ENCODE measurements around the gene RPL10A. TPM values are rescaled to one million over a fixed set of nuclear protein-coding genes. Genes with fewer than 3 reads are reported as not detected.
"Not testable (repeated sequence)": the region's sequence is repeated elsewhere in the genome, so short reads cannot be mapped to it uniquely, and the experiment has no call there.

Gene RPL10A
- total RNA-seq, 2 experiments from 2014 or later, result 2,437 to 2,507 TPM

GRCh38 chr6:35511562-35511941, 43.4 kb downstream of the RPL10A start:
- CTCF ChIA-PET, result interaction anchor here (1.2 kb wide), 1 partner anchor 11 kb away, joined by 3 read pairs; no protein-coding TSS in a partner anchor
- H3K36me3 Mint-ChIP-seq (ENCODE audit: low read depth), result no peaks in the 10 kb centered on the region
- no peak overlapping the region for H3K4me3 Mint-ChIP-seq
- no peaks in the 10 kb centered on the region for H3K9me3 Mint-ChIP-seq
- H3K4me1 Mint-ChIP-seq (ENCODE audit: low read depth), result no peaks in the 10 kb centered on the region
- DNase-seq, result no peak
- intact Hi-C loops (cut with micrococcal nuclease), result no loop called here
- no peak overlapping the region for H3K27ac Mint-ChIP-seq
- H3K27me3 Mint-ChIP-seq (ENCODE audit: low read depth), result peaks cover 7% of the 10 kb centered on the region

GRCh38 chr6:35512006-35512405, 43.8 kb downstream of the RPL10A start:
- H3K4me1 Mint-ChIP-seq (ENCODE audit: low read depth), result no peaks in the 10 kb centered on the region
- intact Hi-C loops (cut with micrococcal nuclease), result no loop called here
- H3K27me3 Mint-ChIP-seq (ENCODE audit: low read depth), result peaks cover 7% of the 10 kb centered on the region
- H3K4me3 Mint-ChIP-seq, result no peak overlapping the region
- DNase-seq, result no peak
- CTCF ChIA-PET, result interaction anchor here (1.2 kb wide), 1 partner anchor 11 kb away, joined by 3 read pairs; no protein-coding TSS in a partner anchor
- H3K9me3 Mint-ChIP-seq, result no peaks in the 10 kb centered on the region
- H3K27ac Mint-ChIP-seq, result no peak overlapping the region
- no peaks in the 10 kb centered on the region for H3K36me3 Mint-ChIP-seq (ENCODE audit: low read depth)

- CTCF ChIA-PET, result no interaction called here
- no peak for DNase-seq
- Mint-ChIP-seq H3K27ac (no peak within 1 kb of the TSS), H3K4me1 (ENCODE audit: low read depth) (no peaks in the 10 kb centered on the region), H3K4me3 (no peak within 1 kb of the TSS), H3K36me3 (ENCODE audit: low read depth) (no peaks in the 10 kb centered on the region), H3K9me3 (no peaks in the 10 kb centered on the region), H3K27me3 (ENCODE audit: low read depth) (peaks cover 7% of the 10 kb centered on the region)
- intact Hi-C loops (cut with micrococcal nuclease), result no loop called here
Measured at GRCh38 chr6:35512740-35513139, 44.5 kb downstream of the RPL10A start, which contains the start of gene TULP1. TSS of gene TULP1 (minus strand) at chr6:35512896. CDS start at chr6:35512858, 38 bp downstream.

GRCh38 chr6:35514587-35514986, 46.4 kb downstream of the RPL10A start:
- CTCF ChIA-PET, result interaction anchor here (0.6 to 1.3 kb wide), 3 partner anchors 39 to 280 kb away, joined by 3 to 7 read pairs (median 4); no protein-coding TSS in a partner anchor
- Mint-ChIP-seq H3K36me3 (ENCODE audit: low read depth) (no peaks in the 10 kb centered on the region), H3K4me3 (no peak overlapping the region), H3K27ac (no peak overlapping the region), H3K27me3 (ENCODE audit: low read depth) (peaks cover 7% of the 10 kb centered on the region), H3K4me1 (ENCODE audit: low read depth) (no peaks in the 10 kb centered on the region), H3K9me3 (no peaks in the 10 kb centered on the region)
- no peak for DNase-seq
- intact Hi-C loops (cut with micrococcal nuclease), result no loop called here

- DNase-seq; H3K4me1 Mint-ChIP-seq (ENCODE audit: low read depth); H3K9me3 Mint-ChIP-seq; H3K4me3 Mint-ChIP-seq; H3K27me3 Mint-ChIP-seq (ENCODE audit: low read depth); H3K36me3 Mint-ChIP-seq (ENCODE audit: low read depth); intact Hi-C loops (cut with micrococcal nuclease); H3K27ac Mint-ChIP-seq; CTCF ChIA-PET: not testable (repeated sequence)
Measured at GRCh38 chr6:35515939-35516338, 47.7 kb downstream of the RPL10A start.

GRCh38 chr6:35516712-35517111, 48.5 kb downstream of the RPL10A start:
- Mint-ChIP-seq H3K27me3 (ENCODE audit: low read depth) (no peaks in the 10 kb centered on the region), H3K4me1 (ENCODE audit: low read depth) (no peaks in the 10 kb centered on the region), H3K4me3 (no peak overlapping the region), H3K27ac (no peak overlapping the region), H3K9me3 (no peaks in the 10 kb centered on the region), H3K36me3 (ENCODE audit: low read depth) (no peaks in the 10 kb centered on the region)
- intact Hi-C loops (cut with micrococcal nuclease), result no loop called here
- CTCF ChIA-PET, result interaction anchor here (0.6 to 1.3 kb wide), 3 partner anchors 46 to 221 kb away, joined by 3 to 4 read pairs (median 4); no protein-coding TSS in a partner anchor
- no peak for DNase-seq

GRCh38 chr6:35517978-35518377, 49.8 kb downstream of the RPL10A start:
- H3K4me1 Mint-ChIP-seq (ENCODE audit: low read depth); H3K27me3 Mint-ChIP-seq (ENCODE audit: low read depth); intact Hi-C loops (cut with micrococcal nuclease); DNase-seq; H3K36me3 Mint-ChIP-seq (ENCODE audit: low read depth); H3K27ac Mint-ChIP-seq; H3K4me3 Mint-ChIP-seq; H3K9me3 Mint-ChIP-seq: not testable (repeated sequence)
- CTCF ChIA-PET, result interaction anchor here (0.6 to 9.9 kb wide), 4 partner anchors 30 to 220 kb away, joined by 3 to 117 read pairs (median 3); partner anchors contain the start of gene ARMC12

GRCh38 chr6:35518566-35519312, 50.5 kb downstream of the RPL10A start:
- Mint-ChIP-seq H3K4me1 (ENCODE audit: low read depth) (peaks cover 5% of the 10 kb centered on the region), H3K36me3 (ENCODE audit: low read depth) (no peaks in the 10 kb centered on the region), H3K9me3 (no peaks in the 10 kb centered on the region), H3K27me3 (ENCODE audit: low read depth) (no peaks in the 10 kb centered on the region), H3K27ac (no peak overlapping the region), H3K4me3 (no peak overlapping the region)
- CTCF ChIA-PET, result interaction anchor here (9.9 kb wide), 1 partner anchor 219 kb away, joined by 117 read pairs; the partner anchor contains the start of gene ARMC12
- intact Hi-C loops (cut with micrococcal nuclease), result no loop called here
- DNase-seq, result no peak

- intact Hi-C loops (cut with micrococcal nuclease), result loop anchor here (5.0 to 10.0 kb wide), 3 partner anchors 48 to 575 kb away; no protein-coding TSS in a partner anchor
Measured at GRCh38 chr6:35519313-35520015, 51.3 kb downstream of the RPL10A start.

More at GRCh38 chr6:35519313-35520015, 51.3 kb downstream of the RPL10A start:
- H3K9me3 Mint-ChIP-seq, result no peaks in the 10 kb centered on the region
- H3K4me1 Mint-ChIP-seq (ENCODE audit: low read depth), result peaks cover 5% of the 10 kb centered on the region
- CTCF ChIA-PET, result interaction anchor here (9.9 kb wide), 1 partner anchor 218 kb away, joined by 117 read pairs; the partner anchor contains the start of gene ARMC12
- no peak for DNase-seq
- H3K36me3 Mint-ChIP-seq (ENCODE audit: low read depth), result no peaks in the 10 kb centered on the region
- no peak overlapping the region for H3K27ac Mint-ChIP-seq
- H3K27me3 Mint-ChIP-seq (ENCODE audit: low read depth), result no peaks in the 10 kb centered on the region
- H3K4me3 Mint-ChIP-seq, result no peak overlapping the region

Small RNAs within 50 kb of the gene (microRNA-seq; reads per million reads assigned to microRNA genes)
- gene MIR7111 (ENCODE audit: borderline microRNAs expressed, borderline replicate concordance), result 9.9 reads per million, percentile 22 among the genes with 10 or more reads in this experiment

Other genes with a start within 250 kb of the RPL10A start
- gene ZNF76, start 208.7 kb upstream of the RPL10A start, total RNA-seq, result 10 to 100 TPM; 32.4 to 38.2 TPM
- gene DEF6, start 170.6 kb upstream of the RPL10A start, total RNA-seq, result 10 to 100 TPM; 89.9 to 90.6 TPM
- 10 to 100 TPM; 10.8 to 11.2 TPM for gene PPARD, start 125.8 kb upstream of the RPL10A start, total RNA-seq
- 10 to 100 TPM; 16.3 TPM for gene FANCE, start 16.1 kb upstream of the RPL10A start, total RNA-seq
- gene TEAD3, start 28.7 kb downstream of the RPL10A start, total RNA-seq, result 1 to 10 TPM; 1.1 to 1.4 TPM
- gene TULP1, start 44.5 kb downstream of the RPL10A start, total RNA-seq, result not detected
- 100 to 1,000 TPM; 202 to 208 TPM for gene FKBP5, start 220.5 kb downstream of the RPL10A start, total RNA-seq